ENCODE results near the gene MRPL14.

The MRPL14 gene

GRCh38 chr6:44120692-44121443 is 6.4 kb downstream of the MRPL14 start:
- Histone ChIP-seq H3K9ac (ENCODE audit: low read length) (no peak overlapping the region), H4K20me1 (ENCODE audit: insufficient read depth, low read length) (peaks cover 65% of the 10 kb centered on the region), H3K27ac (ENCODE audit: low read length) (no peak overlapping the region), H3F3A (ENCODE audit: insufficient read depth, low read length) (peaks cover 30% of the 10 kb centered on the region), H3K36me3 (replicated peaks; ENCODE audit: insufficient read depth, low read length) (no peaks in the 10 kb centered on the region), H3K4me3 (ENCODE audit: low read length) (no peak overlapping the region), H3K9me2 (replicated peaks; ENCODE audit: insufficient read depth, low read length) (no peaks in the 10 kb centered on the region), H3K4me2 (ENCODE audit: low read depth, low read length) (no peak overlapping the region), H2AFZ (ENCODE audit: low read length) (no peak overlapping the region), H3K79me2 (ENCODE audit: low read length) (peaks cover 97% of the 10 kb centered on the region), H3K4me1 (ENCODE audit: low read length) (peaks cover 56% of the 10 kb centered on the region), H3K27me3 (replicated peaks; ENCODE audit: insufficient read depth, low read length) (no peaks in the 10 kb centered on the region), H3K9me3 (replicated peaks; ENCODE audit: insufficient read depth, low read length) (no peaks in the 10 kb centered on the region)
- TF ChIP-seq EZH2phosphoT487 (IDR thresholded peaks at IDR 0.05; ENCODE audit: low read length), result no peak
- TF ChIP-seq EZH2 (optimal IDR thresholded peaks at IDR 0.05; ENCODE audit: low read depth, low read length), result no peak
- TF ChIP-seq CTCF (IDR thresholded peaks at IDR 0.05; ENCODE audit: low read length), result no peak
- no peak for DNase-seq

- H3K4me3 ChIP-seq (ENCODE audit: low read length), result no peak overlapping the region
- peaks cover 56% of the 10 kb centered on the region for H4K20me1 ChIP-seq (ENCODE audit: insufficient read depth, low read length)
- H2AFZ ChIP-seq (ENCODE audit: low read length), result no peak overlapping the region
- H3K27ac ChIP-seq (ENCODE audit: low read length), result no peak overlapping the region
- no peaks in the 10 kb centered on the region for H3K9me2 ChIP-seq (replicated peaks; ENCODE audit: insufficient read depth, low read length)
- no peaks in the 10 kb centered on the region for H3K27me3 ChIP-seq (replicated peaks; ENCODE audit: insufficient read depth, low read length)
- peaks cover 95% of the 10 kb centered on the region for H3K79me2 ChIP-seq (ENCODE audit: low read length)
- no peaks in the 10 kb centered on the region for H3K36me3 ChIP-seq (replicated peaks; ENCODE audit: insufficient read depth, low read length)
- peaks cover 40% of the 10 kb centered on the region for H3F3A ChIP-seq (ENCODE audit: insufficient read depth, low read length)
- no peaks in the 10 kb centered on the region for H3K9me3 ChIP-seq (replicated peaks; ENCODE audit: insufficient read depth, low read length)
- peaks cover 61% of the 10 kb centered on the region for H3K4me1 ChIP-seq (ENCODE audit: low read length)
- no peak for DNase-seq
- TF ChIP-seq EZH2 (optimal IDR thresholded peaks at IDR 0.05; ENCODE audit: low read depth, low read length), result no peak
- no peak for TF ChIP-seq EZH2phosphoT487 (IDR thresholded peaks at IDR 0.05; ENCODE audit: low read length)
- TF ChIP-seq CTCF (IDR thresholded peaks at IDR 0.05; ENCODE audit: low read length), result no peak
- H3K9ac ChIP-seq (ENCODE audit: low read length), result no peak overlapping the region
- H3K4me2 ChIP-seq (ENCODE audit: low read depth, low read length), result no peak overlapping the region
These were observed 7.5 kb downstream of the MRPL14 start for GRCh38 chr6:44119704-44120262.

GRCh38 chr6:44117397-44118128 is 9.7 kb downstream of the MRPL14 start:
- Histone ChIP-seq H3K9me3 (replicated peaks; ENCODE audit: insufficient read depth, low read length) (no peaks in the 10 kb centered on the region), H3K27me3 (replicated peaks; ENCODE audit: insufficient read depth, low read length) (no peaks in the 10 kb centered on the region), H3K4me1 (ENCODE audit: low read length) (peaks cover 58% of the 10 kb centered on the region), H2AFZ (ENCODE audit: low read length) (no peak overlapping the region), H3K9me2 (replicated peaks; ENCODE audit: insufficient read depth, low read length) (no peaks in the 10 kb centered on the region), H4K20me1 (ENCODE audit: insufficient read depth, low read length) (peaks cover 35% of the 10 kb centered on the region), H3K27ac (ENCODE audit: low read length) (peak overlapping the region; percentile 81; the same call in 1 of the 2 replicates), H3K9ac (ENCODE audit: low read length) (no peak overlapping the region), H3K4me3 (ENCODE audit: low read length) (no peak overlapping the region), H3F3A (ENCODE audit: insufficient read depth, low read length) (peaks cover 30% of the 10 kb centered on the region), H3K36me3 (replicated peaks; ENCODE audit: insufficient read depth, low read length) (no peaks in the 10 kb centered on the region), H3K4me2 (ENCODE audit: low read depth, low read length) (peak overlapping the region; percentile 65), H3K79me2 (ENCODE audit: low read length) (peaks cover 87% of the 10 kb centered on the region)
- TF ChIP-seq EZH2phosphoT487 (IDR thresholded peaks at IDR 0.05; ENCODE audit: low read length) (no peak), EZH2 (optimal IDR thresholded peaks at IDR 0.05; ENCODE audit: low read depth, low read length) (no peak), CTCF (IDR thresholded peaks at IDR 0.05; ENCODE audit: low read length) (no peak)
- peak; percentile 36 for DNase-seq

Data from MM.1S (cell line).